GM21447 (cell line): ENCODE measurements around the gene LIMS3.
"Not testable (repeated sequence)": the region's sequence is repeated elsewhere in the genome, so short reads cannot be mapped to it uniquely, and the experiment has no call there.

Source experiments
- ATAC-seq: cut with Tn5 transposase; IDR thresholded peaks from one replicate; pipeline ENCODE4 v1.9.1; 2021; ENCODE audit not compliant: unreplicated experiment

LIMS3 gene

GRCh38 chr2:109924481-109924880 is 26.0 kb downstream of the LIMS3 start:
- ATAC-seq = not testable (repeated sequence)

GRCh38 chr2:109927803-109928202 is 29.3 kb downstream of the LIMS3 start:
- not testable (repeated sequence) for ATAC-seq

GRCh38 chr2:109929222-109929621 is 30.7 kb downstream of the LIMS3 start:
- not testable (repeated sequence) for ATAC-seq

GRCh38 chr2:109936534-109936933 is 38.0 kb downstream of the LIMS3 start:
- ATAC-seq = not testable (repeated sequence)

- ATAC-seq = not testable (repeated sequence)
Observed at GRCh38 chr2:109945362-109945761, 46.9 kb downstream of the LIMS3 start.

- not testable (repeated sequence) for ATAC-seq
Observed at GRCh38 chr2:109947262-109947958, 48.9 kb downstream of the LIMS3 start.

- ATAC-seq = not testable (repeated sequence)
Observed at GRCh38 chr2:109947959-109948520, 49.6 kb downstream of the LIMS3 start.

- not testable (repeated sequence) for ATAC-seq
Observed at GRCh38 chr2:109950146-109950843, 51.8 kb downstream of the LIMS3 start.

- ATAC-seq = not testable (repeated sequence)
Observed at GRCh38 chr2:109963942-109964341, 65.5 kb downstream of the LIMS3 start.

- ATAC-seq = not testable (repeated sequence)
Observed at GRCh38 chr2:109965482-109965881, 67.0 kb downstream of the LIMS3 start.

GRCh38 chr2:109966107-109966736 is 67.7 kb downstream of the LIMS3 start:
- ATAC-seq = not testable (repeated sequence)

- ATAC-seq = not testable (repeated sequence)
Observed at GRCh38 chr2:109966858-109967257, 68.4 kb downstream of the LIMS3 start.

GRCh38 chr2:109969864-109970263 is 71.4 kb downstream of the LIMS3 start:
- ATAC-seq = not testable (repeated sequence)

- not testable (repeated sequence) for ATAC-seq
Observed at GRCh38 chr2:109971710-109972109, 73.2 kb downstream of the LIMS3 start.
